ENCODE data around the gene TSPAN11. TPM values are rescaled to one million over a fixed set of nuclear protein-coding genes. Genes with fewer than 3 reads are reported as not detected.

Gene TSPAN11
- total RNA-seq, 1 donor from 2014 or later: 19.7 TPM

GRCh38 chr12:30970559-30971197 is 44.1 kb downstream of the TSPAN11 start:
- TF ChIP-seq CTCF (IDR thresholded peaks at IDR 0.05; ENCODE audit: unreplicated experiment): no peak
- Mint-ChIP-seq H3K27ac (no peak overlapping the region), H3K9me3 (no peaks in the 10 kb centered on the region), H3K27me3 (ENCODE audit: low read depth) (peaks cover 3% of the 10 kb centered on the region), H3K4me3 (no peak overlapping the region), H3K36me3 (no peaks in the 10 kb centered on the region), H3K4me1 (peaks cover 14% of the 10 kb centered on the region)
- no peak for DNase-seq (ENCODE audit: low spot score in 2 of 2, unreplicated experiment in 2 of 2)

- Mint-ChIP-seq H3K9me3 (no peaks in the 10 kb centered on the region), H3K4me3 (no peak overlapping the region), H3K36me3 (no peaks in the 10 kb centered on the region), H3K4me1 (peaks cover 14% of the 10 kb centered on the region), H3K27ac (no peak overlapping the region), H3K27me3 (ENCODE audit: low read depth) (peaks cover 3% of the 10 kb centered on the region)
- DNase-seq (ENCODE audit: low spot score in 2 of 2, unreplicated experiment in 2 of 2): no peak
- no peak for TF ChIP-seq CTCF (IDR thresholded peaks at IDR 0.05; ENCODE audit: unreplicated experiment)
Observed at GRCh38 chr12:30972035-30972434, 45.5 kb downstream of the TSPAN11 start.

GRCh38 chr12:30973175-30973574 is 46.6 kb downstream of the TSPAN11 start:
- Mint-ChIP-seq H3K27me3 (ENCODE audit: low read depth) (peaks cover 3% of the 10 kb centered on the region), H3K9me3 (no peaks in the 10 kb centered on the region), H3K36me3 (no peaks in the 10 kb centered on the region), H3K4me1 (peaks cover 14% of the 10 kb centered on the region), H3K4me3 (no peak overlapping the region), H3K27ac (no peak overlapping the region)
- TF ChIP-seq CTCF (IDR thresholded peaks at IDR 0.05; ENCODE audit: unreplicated experiment): no peak
- DNase-seq (ENCODE audit: low spot score in 2 of 2, unreplicated experiment in 2 of 2): no peak

GRCh38 chr12:30973830-30974229 is 47.3 kb downstream of the TSPAN11 start:
- H3K4me1 Mint-ChIP-seq: peaks cover 14% of the 10 kb centered on the region
- H3K36me3 Mint-ChIP-seq: no peaks in the 10 kb centered on the region
- peaks cover 3% of the 10 kb centered on the region for H3K27me3 Mint-ChIP-seq (ENCODE audit: low read depth)
- H3K27ac Mint-ChIP-seq: no peak overlapping the region
- TF ChIP-seq CTCF (IDR thresholded peaks at IDR 0.05; ENCODE audit: unreplicated experiment): no peak
- DNase-seq (ENCODE audit: low spot score in 2 of 2, unreplicated experiment in 2 of 2): no peak
- no peak overlapping the region for H3K4me3 Mint-ChIP-seq
- no peaks in the 10 kb centered on the region for H3K9me3 Mint-ChIP-seq

- Mint-ChIP-seq H3K4me3 (no peak overlapping the region), H3K27me3 (ENCODE audit: low read depth) (peaks cover 3% of the 10 kb centered on the region), H3K9me3 (no peaks in the 10 kb centered on the region), H3K27ac (no peak overlapping the region), H3K36me3 (no peaks in the 10 kb centered on the region), H3K4me1 (peaks cover 15% of the 10 kb centered on the region)
- TF ChIP-seq CTCF (IDR thresholded peaks at IDR 0.05; ENCODE audit: unreplicated experiment): no peak
- DNase-seq (ENCODE audit: low spot score in 2 of 2, unreplicated experiment in 2 of 2): no peak
Observed at GRCh38 chr12:30974746-30975500, 48.4 kb downstream of the TSPAN11 start.
